Astrocyte (in vitro differentiated cells and primary cell): ENCODE data around the gene FKRP. TPM values are rescaled to one million over a fixed set of nuclear protein-coding genes. Genes with fewer than 3 reads are reported as not detected.

Source experiments
- DNase-seq: peaks from one replicate; pipeline ENCODE4 v3.0.0-alpha.2; 2010; ENCODE audit warnings: low read depth
- FAIRE-seq: peaks from 2 replicates; lab custom pipeline; 2011; peaks lifted over from hg19 to GRCh38; lab: Jason Lieb, UNC
- H2AFZ ChIP-seq: 2 replicates; pipeline ENCODE4 v1.6.0; 2012; ENCODE audit warnings: low read depth, low read length, inconsistent platforms
- H3K27ac ChIP-seq: 2 replicates; pipeline ENCODE4 v1.5.1; 2011; ENCODE audit warnings: low read depth, low read length, inconsistent platforms
- H3K27me3 ChIP-seq: 2 replicates; pipeline ENCODE4 v1.6.0; 2011; ENCODE audit warnings: low read length, inconsistent platforms; ENCODE audit not compliant: insufficient read depth
- H3K36me3 ChIP-seq: 2 replicates; pipeline ENCODE4 v1.5.1; 2011; ENCODE audit warnings: low read length, inconsistent platforms; ENCODE audit not compliant: insufficient read depth
- H3K4me1 ChIP-seq: 2 replicates; pipeline ENCODE4 v1.5.1; 2011; ENCODE audit warnings: low read length, inconsistent platforms; ENCODE audit not compliant: insufficient read depth
- H3K4me2 ChIP-seq: 2 replicates; pipeline ENCODE4 v1.6.0; 2012; ENCODE audit warnings: low read length, inconsistent platforms
- H3K4me3 ChIP-seq: 2 replicates; pipeline ENCODE4 v1.5.1; 2011; ENCODE audit warnings: low read depth, mild to moderate bottlenecking, low read length, inconsistent platforms; ENCODE audit not compliant: insufficient read depth
- H3K79me2 ChIP-seq: 2 replicates; pipeline ENCODE4 v1.6.0; 2012; ENCODE audit warnings: mild to moderate bottlenecking, low read length, inconsistent platforms; ENCODE audit not compliant: insufficient read depth
- H3K9ac ChIP-seq: 2 replicates; pipeline ENCODE4 v1.6.0; 2012; ENCODE audit warnings: mild to moderate bottlenecking, low read length, inconsistent platforms
- H3K9me3 ChIP-seq: 2 replicates; pipeline ENCODE4 v1.5.1; 2012; ENCODE audit warnings: low read depth, mild to moderate bottlenecking, low read length, inconsistent platforms; ENCODE audit not compliant: insufficient read depth
- H4K20me1 ChIP-seq: 2 replicates; pipeline ENCODE4 v1.6.0; 2012; ENCODE audit warnings: low read length, inconsistent platforms; ENCODE audit not compliant: insufficient read depth
- H3K27ac Mint-ChIP-seq: one replicate; pipeline ENCODE4 v1.8.0; 2021; ENCODE audit warnings: mild to moderate bottlenecking, mixed read lengths; ENCODE audit not compliant: unreplicated experiment
- H3K27me3 Mint-ChIP-seq: one replicate; pipeline ENCODE4 v1.8.0; 2021; ENCODE audit warnings: low read depth, mixed read lengths; ENCODE audit not compliant: unreplicated experiment
- H3K36me3 Mint-ChIP-seq: one replicate; pipeline ENCODE4 v1.8.0; 2021; ENCODE audit warnings: low read depth, mixed read lengths; ENCODE audit not compliant: unreplicated experiment
- H3K4me1 Mint-ChIP-seq: one replicate; pipeline ENCODE4 v1.8.0; 2021; ENCODE audit warnings: low read depth, mixed read lengths; ENCODE audit not compliant: unreplicated experiment
- H3K4me3 Mint-ChIP-seq: one replicate; pipeline ENCODE4 v1.8.0; 2021; ENCODE audit warnings: mild to moderate bottlenecking, moderate library complexity, mixed read lengths; ENCODE audit not compliant: unreplicated experiment
- H3K9me3 Mint-ChIP-seq: one replicate; pipeline ENCODE4 v1.8.0; 2021; ENCODE audit warnings: mild to moderate bottlenecking, mixed read lengths; ENCODE audit not compliant: unreplicated experiment
- EZH2 ChIP-seq: IDR thresholded peaks from 2 replicates; pipeline ENCODE4 v1.6.1; 2012; ENCODE audit warnings: mild to moderate bottlenecking, low read length, inconsistent platforms; ENCODE audit not compliant: insufficient read depth
- total RNA-seq: library from RNA; stranded (reverse); gene quantifications from 2 replicates; pipeline ENCODE4 v1.2.1, GENCODE V29; 2021
- TF ChIP-seq, protein P1 (sequence below): IDR thresholded peaks from 2 replicates; pipeline ENCODE4 v1.5.1; 2011; ENCODE audit warnings: low read depth, mild to moderate bottlenecking, inconsistent platforms, low read length, moderate library complexity; ENCODE audit not compliant: insufficient read depth

FKRP gene
- total RNA-seq, 1 donor from 2014 or later, result 25.1 TPM

DNA sequence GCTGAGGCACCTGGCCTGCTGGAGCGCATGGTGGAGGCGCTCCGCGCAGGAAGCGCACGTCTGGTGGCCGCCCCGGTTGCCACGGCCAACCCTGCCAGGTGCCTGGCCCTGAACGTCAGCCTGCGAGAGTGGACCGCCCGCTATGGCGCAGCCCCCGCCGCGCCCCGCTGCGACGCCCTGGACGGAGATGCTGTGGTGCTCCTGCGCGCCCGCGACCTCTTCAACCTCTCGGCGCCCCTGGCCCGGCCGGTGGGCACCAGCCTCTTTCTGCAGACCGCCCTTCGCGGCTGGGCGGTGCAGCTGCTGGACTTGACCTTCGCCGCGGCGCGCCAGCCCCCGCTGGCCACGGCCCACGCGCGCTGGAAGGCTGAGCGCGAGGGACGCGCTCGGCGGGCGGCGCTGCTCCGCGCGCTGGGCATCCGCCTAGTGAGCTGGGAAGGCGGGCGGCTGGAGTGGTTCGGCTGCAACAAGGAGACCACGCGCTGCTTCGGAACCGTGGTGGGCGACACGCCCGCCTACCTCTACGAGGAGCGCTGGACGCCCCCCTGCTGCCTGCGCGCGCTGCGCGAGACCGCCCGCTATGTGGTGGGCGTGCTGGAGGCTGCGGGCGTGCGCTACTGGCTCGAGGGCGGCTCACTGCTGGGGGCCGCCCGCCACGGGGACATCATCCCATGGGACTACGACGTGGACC lies 10.1 kb downstream of the FKRP start:
- H3K36me3 Mint-ChIP-seq, result peaks cover 6% of the 10 kb centered on the region
- Histone ChIP-seq H3K9ac (no peak overlapping the region), H3K27me3 (no peaks in the 10 kb centered on the region), H2AFZ (no peak overlapping the region), H3K4me3 (no peak overlapping the region), H3K4me2 (no peak overlapping the region), H3K4me1 (peaks cover 3% of the 10 kb centered on the region), H3K9me3 (no peaks in the 10 kb centered on the region), H3K27ac (no peak overlapping the region), H3K79me2 (no peaks in the 10 kb centered on the region), H4K20me1 (peaks cover 14% of the 10 kb centered on the region), H3K36me3 (no peaks in the 10 kb centered on the region)
- H3K4me1 Mint-ChIP-seq, result no peaks in the 10 kb centered on the region
- no peak for DNase-seq
- FAIRE-seq, result no peak
- H3K27ac Mint-ChIP-seq, result no peak overlapping the region
- H3K27me3 Mint-ChIP-seq, result no peaks in the 10 kb centered on the region
- H3K4me3 Mint-ChIP-seq, result no peak overlapping the region
- no peaks in the 10 kb centered on the region for H3K9me3 Mint-ChIP-seq
- no peak for TF ChIP-seq EZH2
- TF ChIP-seq, protein P1, sequence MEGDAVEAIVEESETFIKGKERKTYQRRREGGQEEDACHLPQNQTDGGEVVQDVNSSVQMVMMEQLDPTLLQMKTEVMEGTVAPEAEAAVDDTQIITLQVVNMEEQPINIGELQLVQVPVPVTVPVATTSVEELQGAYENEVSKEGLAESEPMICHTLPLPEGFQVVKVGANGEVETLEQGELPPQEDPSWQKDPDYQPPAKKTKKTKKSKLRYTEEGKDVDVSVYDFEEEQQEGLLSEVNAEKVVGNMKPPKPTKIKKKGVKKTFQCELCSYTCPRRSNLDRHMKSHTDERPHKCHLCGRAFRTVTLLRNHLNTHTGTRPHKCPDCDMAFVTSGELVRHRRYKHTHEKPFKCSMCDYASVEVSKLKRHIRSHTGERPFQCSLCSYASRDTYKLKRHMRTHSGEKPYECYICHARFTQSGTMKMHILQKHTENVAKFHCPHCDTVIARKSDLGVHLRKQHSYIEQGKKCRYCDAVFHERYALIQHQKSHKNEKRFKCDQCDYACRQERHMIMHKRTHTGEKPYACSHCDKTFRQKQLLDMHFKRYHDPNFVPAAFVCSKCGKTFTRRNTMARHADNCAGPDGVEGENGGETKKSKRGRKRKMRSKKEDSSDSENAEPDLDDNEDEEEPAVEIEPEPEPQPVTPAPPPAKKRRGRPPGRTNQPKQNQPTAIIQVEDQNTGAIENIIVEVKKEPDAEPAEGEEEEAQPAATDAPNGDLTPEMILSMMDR, result no peak

DNA sequence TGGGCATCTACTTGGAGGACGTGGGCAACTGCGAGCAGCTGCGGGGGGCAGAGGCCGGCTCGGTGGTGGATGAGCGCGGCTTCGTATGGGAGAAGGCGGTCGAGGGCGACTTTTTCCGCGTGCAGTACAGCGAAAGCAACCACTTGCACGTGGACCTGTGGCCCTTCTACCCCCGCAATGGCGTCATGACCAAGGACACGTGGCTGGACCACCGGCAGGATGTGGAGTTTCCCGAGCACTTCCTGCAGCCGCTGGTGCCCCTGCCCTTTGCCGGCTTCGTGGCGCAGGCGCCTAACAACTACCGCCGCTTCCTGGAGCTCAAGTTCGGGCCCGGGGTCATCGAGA lies 10.7 kb downstream of the FKRP start:
- H3K4me2 ChIP-seq, result no peak overlapping the region
- Mint-ChIP-seq H3K27ac (no peak overlapping the region), H3K4me1 (no peaks in the 10 kb centered on the region), H3K9me3 (no peaks in the 10 kb centered on the region), H3K27me3 (no peaks in the 10 kb centered on the region), H3K36me3 (peaks cover 6% of the 10 kb centered on the region), H3K4me3 (no peak overlapping the region)
- no peaks in the 10 kb centered on the region for H3K27me3 ChIP-seq
- no peak overlapping the region for H2AFZ ChIP-seq
- no peak for FAIRE-seq
- no peak overlapping the region for H3K4me3 ChIP-seq
- no peak for DNase-seq
- peaks cover 14% of the 10 kb centered on the region for H4K20me1 ChIP-seq
- H3K9me3 ChIP-seq, result no peaks in the 10 kb centered on the region
- H3K79me2 ChIP-seq, result no peaks in the 10 kb centered on the region
- H3K27ac ChIP-seq, result no peak overlapping the region
- H3K9ac ChIP-seq, result no peak overlapping the region
- H3K36me3 ChIP-seq, result no peaks in the 10 kb centered on the region
- TF ChIP-seq, protein P1, result no peak
- no peak for TF ChIP-seq EZH2
- H3K4me1 ChIP-seq, result peaks cover 3% of the 10 kb centered on the region

DNA sequence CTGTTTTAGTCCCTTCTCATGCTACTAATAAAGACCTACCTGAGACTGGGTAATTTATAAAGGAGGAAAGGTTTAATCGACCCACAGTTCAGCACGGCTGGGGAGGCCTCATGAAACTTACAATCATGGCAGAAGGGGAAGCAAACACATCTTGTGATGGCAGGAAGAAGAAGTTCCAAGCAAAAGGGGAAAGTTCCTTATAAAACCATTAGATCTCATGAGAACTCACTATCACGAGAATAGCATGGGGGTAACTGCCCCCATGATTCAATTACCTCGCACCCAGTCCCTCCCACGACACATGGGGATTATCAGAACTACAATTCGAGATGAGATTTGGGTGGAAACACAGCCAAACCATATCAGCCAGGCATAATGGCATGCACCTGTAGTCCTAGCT lies 13.3 kb downstream of the FKRP start:
- Histone ChIP-seq H4K20me1 (peaks cover 14% of the 10 kb centered on the region), H2AFZ (no peak overlapping the region), H3K27me3 (no peaks in the 10 kb centered on the region), H3K4me2 (no peak overlapping the region), H3K9ac (no peak overlapping the region), H3K4me1 (peaks cover 3% of the 10 kb centered on the region), H3K4me3 (no peak overlapping the region), H3K79me2 (no peaks in the 10 kb centered on the region), H3K27ac (no peak overlapping the region), H3K36me3 (no peaks in the 10 kb centered on the region), H3K9me3 (no peaks in the 10 kb centered on the region)
- Mint-ChIP-seq H3K27ac (no peak overlapping the region), H3K27me3 (no peaks in the 10 kb centered on the region), H3K36me3 (peaks cover 4% of the 10 kb centered on the region), H3K9me3 (no peaks in the 10 kb centered on the region), H3K4me1 (no peaks in the 10 kb centered on the region), H3K4me3 (no peak overlapping the region)
- FAIRE-seq (no peak), DNase-seq (no peak)
- TF ChIP-seq, protein P1, result no peak
- TF ChIP-seq EZH2, result no peak
